GM10266 (cell line): ENCODE results near the gene PRPF18.

Source experiments
- DNase-seq: peaks from one replicate; pipeline ENCODE4 v3.0.0; 2012; ENCODE audit errors: extremely low spot score
- TF ChIP-seq, protein P1 (sequence below): IDR thresholded peaks from 2 replicates; pipeline ENCODE4 v1.5.1; 2012; ENCODE audit warnings: mild to moderate bottlenecking, low read depth; ENCODE audit not compliant: control insufficient read depth, insufficient read depth; ENCODE audit errors: missing control alignments

The PRPF18 gene

DNA sequence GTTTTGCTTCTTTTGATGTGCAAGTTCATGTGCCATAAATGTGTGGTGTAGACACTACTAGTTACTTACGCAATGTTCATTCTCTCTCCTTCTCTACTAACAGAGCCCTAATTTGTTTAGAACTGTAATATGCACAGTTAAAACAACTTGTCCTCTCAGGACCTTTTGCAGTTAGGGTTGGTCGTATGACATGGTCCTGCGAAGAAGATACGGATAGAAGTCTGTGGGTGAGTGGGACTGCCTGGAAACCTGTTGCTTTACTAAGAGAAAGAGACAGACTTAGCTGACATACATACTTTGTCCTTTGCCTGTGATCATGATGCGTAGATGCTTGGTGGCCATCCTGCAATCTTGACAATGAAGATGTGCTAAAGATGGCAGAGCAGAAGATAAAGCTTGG lies 51.1 kb downstream of the PRPF18 start:
- DNase-seq, result no peak
- TF ChIP-seq, protein P1, sequence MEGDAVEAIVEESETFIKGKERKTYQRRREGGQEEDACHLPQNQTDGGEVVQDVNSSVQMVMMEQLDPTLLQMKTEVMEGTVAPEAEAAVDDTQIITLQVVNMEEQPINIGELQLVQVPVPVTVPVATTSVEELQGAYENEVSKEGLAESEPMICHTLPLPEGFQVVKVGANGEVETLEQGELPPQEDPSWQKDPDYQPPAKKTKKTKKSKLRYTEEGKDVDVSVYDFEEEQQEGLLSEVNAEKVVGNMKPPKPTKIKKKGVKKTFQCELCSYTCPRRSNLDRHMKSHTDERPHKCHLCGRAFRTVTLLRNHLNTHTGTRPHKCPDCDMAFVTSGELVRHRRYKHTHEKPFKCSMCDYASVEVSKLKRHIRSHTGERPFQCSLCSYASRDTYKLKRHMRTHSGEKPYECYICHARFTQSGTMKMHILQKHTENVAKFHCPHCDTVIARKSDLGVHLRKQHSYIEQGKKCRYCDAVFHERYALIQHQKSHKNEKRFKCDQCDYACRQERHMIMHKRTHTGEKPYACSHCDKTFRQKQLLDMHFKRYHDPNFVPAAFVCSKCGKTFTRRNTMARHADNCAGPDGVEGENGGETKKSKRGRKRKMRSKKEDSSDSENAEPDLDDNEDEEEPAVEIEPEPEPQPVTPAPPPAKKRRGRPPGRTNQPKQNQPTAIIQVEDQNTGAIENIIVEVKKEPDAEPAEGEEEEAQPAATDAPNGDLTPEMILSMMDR, result no peak

GRCh38 chr10:13642293-13642692 lies 55.5 kb downstream of the PRPF18 start:
- TF ChIP-seq, protein P1, result no peak
- DNase-seq, result no peak

DNA sequence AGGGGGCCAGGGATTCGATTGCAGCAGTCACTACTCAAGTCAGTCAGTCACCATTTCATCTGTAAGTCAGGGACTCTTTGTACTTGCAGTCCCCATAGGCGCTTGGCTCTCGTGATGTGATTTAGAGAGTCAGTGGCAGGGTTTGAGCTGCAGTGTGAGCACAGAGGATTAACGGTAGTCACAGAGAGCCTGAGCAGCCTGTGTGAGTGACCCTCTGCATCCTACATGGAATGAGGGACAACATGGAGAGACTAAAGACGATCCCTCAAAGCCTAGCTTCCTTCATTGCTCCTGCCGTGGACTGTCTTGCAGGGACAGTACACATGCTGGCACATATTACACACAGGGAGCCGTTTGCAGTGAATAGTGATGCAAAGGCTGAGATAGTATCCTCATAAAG lies 56.3 kb downstream of the PRPF18 start:
- TF ChIP-seq, protein P1, result no peak
- DNase-seq, result no peak

GRCh38 chr10:13644866-13645265 lies 58.1 kb downstream of the PRPF18 start:
- DNase-seq, result no peak
- TF ChIP-seq, protein P1, result no peak

- TF ChIP-seq, protein P1, result no peak
- DNase-seq, result no peak
These were observed 61.7 kb downstream of the PRPF18 start for GRCh38 chr10:13648425-13648824.

- no peak for DNase-seq
- TF ChIP-seq, protein P1, result no peak
These were observed 63.2 kb downstream of the PRPF18 start for GRCh38 chr10:13649844-13650520.

DNA sequence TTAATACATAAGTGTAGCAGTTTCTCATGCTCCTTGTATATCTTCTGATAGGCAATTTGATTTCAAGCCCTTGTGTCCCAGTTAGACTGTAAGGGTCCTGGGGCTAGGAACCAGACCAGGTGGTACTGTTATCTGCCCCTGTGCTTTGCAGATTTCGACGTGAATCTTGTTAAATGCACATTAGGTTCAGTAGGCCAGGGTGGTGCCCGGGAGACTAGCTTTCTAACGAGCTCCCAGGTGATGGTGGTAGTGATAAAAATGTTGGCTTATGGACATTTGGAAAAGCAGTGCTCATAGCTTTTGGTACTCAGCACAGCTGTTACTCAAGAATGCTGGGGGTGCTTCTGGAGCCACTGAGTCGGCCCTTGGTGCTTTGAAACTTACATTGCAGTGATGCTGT lies 64.2 kb downstream of the PRPF18 start:
- DNase-seq, result no peak
- TF ChIP-seq, protein P1, result no peak
